Fibroblast of skin of right quadriceps (primary cell): ENCODE results near the gene LRRC4C.

Experiments used
- DNase-seq: peaks from one replicate; pipeline ENCODE4 v3.0.0-alpha.2; 2013

The LRRC4C gene

DNA sequence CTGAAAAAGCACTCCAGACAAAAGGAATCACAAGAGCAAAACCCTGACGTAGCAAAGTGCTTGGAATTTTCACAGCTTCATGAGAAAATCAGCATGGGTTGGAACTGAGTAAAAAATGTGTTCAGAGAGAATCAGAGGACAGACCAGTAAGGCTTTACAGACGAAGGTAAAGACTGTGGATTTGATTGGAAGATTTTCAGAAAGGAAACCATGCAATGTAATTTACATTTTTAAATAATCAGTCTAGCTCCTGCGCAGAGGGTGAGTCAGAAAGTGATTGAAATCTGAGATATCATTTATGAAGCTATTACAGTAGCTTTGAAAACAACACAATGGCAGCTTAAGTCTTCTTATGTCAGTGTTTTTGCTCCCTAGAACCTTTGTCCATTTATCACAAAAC lies 1122.3 kb downstream of the LRRC4C start:
- peak; percentile 38 for DNase-seq

DNA sequence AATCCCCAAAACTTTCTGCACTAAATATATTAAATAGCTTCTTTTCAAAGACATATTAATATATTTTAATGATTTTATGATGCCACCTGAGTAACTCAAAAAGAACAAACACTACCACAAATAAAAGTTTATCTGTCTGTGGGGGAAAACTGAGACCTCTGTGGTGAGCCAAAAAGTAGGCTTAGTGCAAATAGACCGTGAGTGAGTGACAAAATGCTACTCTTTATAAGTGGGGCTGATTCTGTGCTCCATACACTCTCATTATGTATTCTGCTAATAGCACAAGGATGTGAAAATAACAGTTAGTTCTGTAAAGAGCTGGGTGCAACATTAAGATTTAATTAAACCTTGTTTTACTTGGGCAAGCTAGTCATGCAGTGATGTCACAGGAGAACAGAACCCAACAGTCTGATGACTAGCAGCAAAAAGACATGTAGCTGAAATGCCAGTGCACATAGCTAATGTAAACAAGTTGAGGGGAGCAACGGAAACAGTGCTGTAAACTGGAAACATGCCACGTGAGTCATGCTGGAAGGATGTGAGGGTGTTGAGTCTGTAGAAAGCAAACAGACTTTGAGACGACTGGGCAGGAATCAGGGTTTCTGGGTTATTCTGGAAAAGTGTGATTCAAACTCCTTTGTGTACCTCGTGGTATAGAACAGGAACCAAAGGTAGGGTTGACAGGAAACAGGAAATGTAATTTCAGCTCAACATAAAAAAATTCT lies 1130.4 kb downstream of the LRRC4C start:
- peak; percentile 100 for DNase-seq

DNA sequence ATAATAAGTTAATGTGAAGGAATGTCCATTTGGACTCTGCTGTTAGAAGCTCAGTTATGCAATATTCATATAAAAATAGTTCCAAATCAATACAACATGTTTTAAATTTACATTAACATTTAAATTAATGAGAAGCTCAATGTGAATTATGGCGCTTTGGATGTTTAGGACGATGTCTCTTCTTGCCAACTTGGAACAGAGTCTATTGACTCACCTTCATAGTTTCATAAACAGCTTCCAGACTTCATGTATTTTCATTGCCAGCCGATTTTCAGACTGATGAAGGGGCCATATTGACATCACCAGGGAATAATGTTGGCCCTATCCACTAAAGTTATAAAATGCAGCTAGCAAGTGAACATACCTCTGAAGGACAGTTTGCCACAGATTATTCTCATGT lies 1136.2 kb downstream of the LRRC4C start:
- DNase-seq, result no peak

DNA sequence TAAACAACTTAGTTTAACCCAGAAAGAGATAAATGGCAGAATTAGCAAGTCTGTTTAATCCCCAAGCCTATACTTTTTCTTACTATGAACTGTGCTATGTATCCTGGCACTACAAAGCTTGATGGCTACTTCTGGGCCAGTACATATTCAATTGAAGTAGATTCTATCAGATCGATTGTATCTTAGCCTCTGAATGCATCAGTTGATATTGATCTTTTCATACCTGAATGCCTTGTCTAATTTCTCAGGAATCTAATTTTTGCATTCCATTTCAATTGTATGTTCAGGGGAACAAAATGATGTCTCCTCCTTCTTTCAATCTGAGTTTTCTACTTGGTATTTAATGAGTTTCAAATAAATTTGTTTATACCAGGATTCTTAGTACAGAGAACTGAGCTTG lies 1137.9 kb downstream of the LRRC4C start:
- no peak for DNase-seq

DNA sequence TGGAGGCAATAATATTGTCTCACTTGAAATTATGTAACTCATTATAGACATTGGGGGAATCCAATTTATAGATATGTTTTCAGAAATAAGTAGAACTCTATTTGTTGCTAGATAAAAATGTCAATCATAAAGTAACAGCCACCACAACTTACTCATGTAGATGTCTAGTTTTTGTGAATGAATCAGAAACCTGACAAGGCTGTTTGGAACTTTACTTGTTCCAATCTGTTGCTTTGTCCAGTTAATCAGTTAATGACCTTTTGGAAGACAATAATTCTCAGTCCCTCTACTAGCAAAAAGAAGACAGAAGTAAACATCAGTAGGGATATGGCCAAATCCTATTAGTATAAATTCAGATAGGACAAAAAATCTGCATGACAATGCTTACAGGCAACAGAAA lies 1143.3 kb downstream of the LRRC4C start:
- no peak for DNase-seq

DNA sequence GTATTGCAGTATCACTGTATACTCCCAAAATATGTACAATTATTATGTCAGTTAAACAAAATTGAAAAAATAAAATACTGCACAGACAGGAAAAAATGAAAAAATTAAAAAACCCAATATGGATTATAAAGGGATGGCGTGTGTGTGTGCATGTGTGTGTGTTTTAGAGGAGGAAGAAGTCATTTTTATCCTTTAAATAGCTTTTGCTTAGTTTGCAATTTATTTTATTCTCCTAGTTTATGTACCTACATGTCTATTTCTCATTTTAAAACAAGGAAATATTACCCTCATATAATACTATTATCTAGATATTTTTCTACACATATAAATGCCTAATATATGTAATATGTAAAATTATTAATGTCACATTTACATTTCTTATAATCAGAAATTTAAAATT lies 1144.3 kb downstream of the LRRC4C start:
- DNase-seq, result no peak

DNA sequence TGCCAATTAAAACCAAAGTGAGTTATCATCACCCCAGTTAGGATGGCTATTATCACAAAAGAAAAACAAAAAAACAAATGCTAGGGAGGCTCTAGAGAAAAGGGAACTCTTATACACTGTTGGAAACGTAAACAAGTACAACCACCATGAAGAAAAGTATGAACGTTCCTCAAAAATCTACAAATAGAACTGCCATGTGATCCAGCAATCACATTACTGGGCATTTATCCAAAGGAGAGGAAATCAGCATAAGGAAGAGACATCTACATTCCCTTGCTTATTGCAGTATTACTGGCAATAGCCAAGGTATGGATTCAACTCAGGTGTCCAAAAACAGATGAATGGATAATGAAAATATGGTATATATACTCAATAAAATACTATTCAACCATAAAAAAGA lies 1145.1 kb downstream of the LRRC4C start:
- DNase-seq, result no peak

DNA sequence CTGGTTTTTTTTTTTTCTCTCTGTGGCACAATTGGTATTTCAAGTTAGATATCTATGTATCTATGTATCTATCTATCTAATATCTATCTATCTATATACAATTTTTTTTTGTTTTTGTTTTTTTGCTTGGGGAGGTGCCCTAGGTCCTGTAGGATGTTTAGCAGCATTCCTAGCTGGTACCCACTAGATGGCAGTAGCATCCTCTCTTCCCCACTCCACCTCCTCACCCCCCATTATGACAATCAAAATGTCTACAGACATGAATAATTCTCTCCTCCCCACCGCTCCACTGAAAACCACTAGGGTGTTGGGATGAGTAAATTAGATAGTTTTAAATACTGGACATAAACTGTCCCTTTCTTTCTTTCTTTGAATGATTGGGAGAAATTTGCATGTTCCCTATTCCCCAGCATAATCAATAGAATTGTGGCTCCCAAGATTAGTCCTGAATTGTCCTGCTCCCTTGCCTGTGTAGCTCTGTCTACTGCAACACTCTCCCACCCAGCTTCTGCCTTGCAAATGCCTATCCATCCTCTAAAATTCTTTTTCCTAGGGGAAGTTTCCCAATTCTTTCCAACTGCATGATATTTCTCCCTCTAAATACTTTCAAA lies 1152.4 kb downstream of the LRRC4C start:
- peak; percentile 62 for DNase-seq

DNA sequence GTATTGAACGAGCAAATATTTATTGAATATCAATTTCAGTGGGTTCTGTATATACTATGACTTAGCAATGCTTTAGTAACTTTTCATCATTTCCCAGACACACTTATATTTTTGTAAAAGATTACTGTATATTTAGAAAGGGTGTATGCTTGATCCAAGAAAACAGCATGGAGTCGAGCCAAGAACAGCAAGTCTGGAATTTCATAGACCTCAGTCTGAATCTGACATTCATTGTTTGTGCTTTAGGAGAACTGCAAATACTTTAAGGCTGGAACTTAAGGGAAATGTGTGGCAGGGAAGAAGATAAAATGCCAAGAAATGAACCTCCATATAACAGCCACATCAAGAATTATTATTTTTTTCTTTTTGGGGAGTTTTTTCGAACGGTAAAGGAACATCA lies 1156.8 kb downstream of the LRRC4C start:
- peak; percentile 73 for DNase-seq

DNA sequence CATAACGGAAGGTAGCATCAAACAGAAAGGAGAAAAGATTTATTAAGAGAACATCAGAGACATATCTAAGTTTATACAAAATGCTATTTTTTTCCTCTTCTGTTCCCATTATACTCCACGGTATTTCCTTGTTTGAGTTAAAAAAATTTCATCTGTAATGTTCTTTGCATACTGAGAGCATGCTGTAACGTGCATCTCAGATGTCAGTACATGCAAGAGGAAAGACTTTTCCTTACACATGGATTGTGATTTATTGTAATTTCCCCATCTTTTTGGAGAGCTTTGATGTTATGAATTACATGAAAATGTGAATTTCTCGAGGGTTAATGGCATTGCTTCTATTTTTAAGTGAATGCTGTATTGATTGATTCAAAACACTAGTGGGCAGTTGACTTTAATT lies 1164.0 kb downstream of the LRRC4C start:
- no peak for DNase-seq

DNA sequence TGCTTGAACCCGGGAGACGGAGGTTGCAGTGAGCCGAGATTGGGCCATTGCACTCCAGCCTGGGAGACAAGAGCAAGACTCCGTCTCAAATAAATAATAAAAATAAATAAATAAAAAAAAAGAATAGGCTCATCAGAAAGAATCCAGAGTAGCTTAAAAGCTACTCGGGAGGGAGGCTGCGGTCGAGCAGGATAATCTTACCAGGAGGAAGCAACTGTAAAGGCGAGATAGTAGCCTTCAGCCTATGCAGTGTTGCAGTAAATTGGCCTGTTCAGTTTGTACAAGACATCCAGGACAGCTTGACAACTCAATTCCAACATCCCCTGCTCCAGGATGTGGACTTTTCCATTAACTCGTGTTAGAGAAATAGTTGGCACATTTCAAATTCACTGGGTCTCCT lies 1164.7 kb downstream of the LRRC4C start:
- no peak for DNase-seq

DNA sequence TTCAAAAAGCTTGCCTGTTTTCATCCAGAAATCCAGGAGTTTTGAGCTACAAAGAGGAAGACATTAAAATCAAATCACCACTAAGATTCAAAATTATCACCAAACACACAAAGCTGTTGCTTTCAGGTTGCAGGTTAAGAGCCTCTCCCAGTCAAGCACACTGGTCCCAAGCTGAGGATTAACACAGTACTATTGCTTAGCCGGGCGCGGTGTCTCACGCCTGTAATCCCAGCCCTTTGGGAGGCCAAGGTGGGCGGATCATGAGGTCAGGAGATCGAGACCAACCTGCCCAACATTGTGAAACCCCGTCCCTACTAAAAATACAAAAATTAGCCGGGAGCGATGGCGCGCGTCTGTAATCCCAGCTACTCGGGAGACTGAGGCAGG lies 1165.1 kb downstream of the LRRC4C start:
- DNase-seq, result no peak

DNA sequence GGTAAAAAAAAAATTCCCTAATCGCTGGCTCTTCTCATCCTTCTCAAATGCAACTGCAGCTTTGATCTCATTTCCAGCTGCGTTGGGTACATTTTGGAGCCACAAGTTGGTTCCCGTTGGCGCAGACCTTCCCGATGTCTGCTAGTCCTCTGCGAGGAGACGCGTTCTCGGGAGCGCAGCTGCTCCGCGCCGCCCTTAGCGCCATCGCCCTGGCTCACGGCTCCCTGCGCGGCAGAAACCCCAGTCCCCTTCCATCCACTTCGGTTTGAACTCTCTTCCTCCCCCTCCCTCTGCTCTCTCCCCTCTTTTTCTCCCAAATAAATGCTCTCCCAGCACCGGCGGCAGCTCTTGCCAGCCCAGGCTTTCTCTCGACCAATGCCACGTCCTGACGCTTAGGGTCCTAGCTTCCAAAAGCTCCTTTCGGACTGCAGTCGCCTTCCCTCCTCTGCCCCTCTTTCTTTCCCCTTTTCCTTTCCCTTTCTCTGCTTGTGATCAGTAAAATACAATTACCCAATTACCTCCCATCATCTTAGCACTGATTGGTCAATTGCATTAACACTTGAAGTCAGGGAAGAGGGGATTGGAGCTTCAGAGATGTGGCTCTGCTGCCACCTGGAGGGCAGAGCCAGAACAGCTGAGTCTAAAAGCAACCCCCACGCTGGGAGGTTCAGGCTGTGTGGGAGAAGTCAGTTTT lies 1165.7 kb downstream of the LRRC4C start:
- DNase-seq, result peak; percentile 92

DNA sequence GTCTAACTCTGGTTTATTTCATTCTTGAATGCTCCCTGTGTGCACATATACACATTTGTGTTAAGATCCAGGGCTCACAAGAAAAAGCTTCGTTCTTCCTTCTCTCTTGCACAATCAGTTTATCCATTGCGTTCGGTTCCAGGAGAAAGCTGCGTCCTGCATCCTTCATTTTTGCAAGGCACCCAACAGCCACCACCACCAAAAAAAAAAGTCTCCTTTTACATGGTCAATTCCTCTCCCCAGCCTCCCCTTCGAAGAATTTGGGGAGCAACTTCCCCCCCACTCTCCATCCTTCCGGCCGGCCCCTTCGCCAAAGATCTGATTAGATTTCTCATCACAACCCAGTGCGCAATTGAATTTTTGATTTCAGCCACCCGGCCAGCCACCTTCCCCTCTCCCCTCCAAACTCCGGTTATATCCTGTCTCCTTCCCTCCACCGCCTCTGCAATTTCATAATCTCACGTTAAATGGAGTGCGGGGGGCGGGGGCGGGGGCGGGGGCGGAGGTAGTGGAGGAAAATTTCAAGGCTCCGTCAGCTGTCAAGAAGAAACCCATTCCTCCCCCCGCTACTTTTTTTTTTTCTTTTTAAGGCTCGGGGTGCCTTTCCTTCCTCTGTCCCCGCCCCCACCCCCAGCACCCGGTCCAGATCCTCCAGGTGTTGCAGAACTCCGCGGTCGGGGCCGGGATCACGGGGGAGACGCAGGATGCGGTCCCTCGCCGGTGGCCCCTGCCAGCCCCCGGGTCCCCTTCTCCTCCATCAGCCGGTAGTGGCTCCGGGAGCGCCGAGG lies 1166.5 kb downstream of the LRRC4C start:
- DNase-seq, result no peak

DNA sequence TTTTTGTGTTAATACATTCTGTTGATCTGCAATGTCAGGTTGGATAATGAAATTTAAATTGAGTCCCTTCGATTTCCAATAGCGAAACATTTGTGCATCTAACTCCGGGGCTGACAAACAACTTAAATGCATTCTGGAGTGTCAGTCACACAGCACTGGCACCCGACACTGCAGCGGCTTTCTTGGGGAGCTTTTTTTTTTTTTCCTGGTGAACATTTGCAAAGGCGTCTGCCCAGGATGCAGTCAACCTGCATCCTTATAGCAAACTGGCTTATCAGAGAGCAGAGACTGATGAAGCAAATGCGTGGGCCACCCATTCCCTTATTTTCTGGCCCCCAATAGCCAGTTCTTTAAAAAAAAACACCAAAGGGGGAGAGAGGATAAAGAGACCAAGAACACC lies 1167.7 kb downstream of the LRRC4C start:
- DNase-seq, result no peak

DNA sequence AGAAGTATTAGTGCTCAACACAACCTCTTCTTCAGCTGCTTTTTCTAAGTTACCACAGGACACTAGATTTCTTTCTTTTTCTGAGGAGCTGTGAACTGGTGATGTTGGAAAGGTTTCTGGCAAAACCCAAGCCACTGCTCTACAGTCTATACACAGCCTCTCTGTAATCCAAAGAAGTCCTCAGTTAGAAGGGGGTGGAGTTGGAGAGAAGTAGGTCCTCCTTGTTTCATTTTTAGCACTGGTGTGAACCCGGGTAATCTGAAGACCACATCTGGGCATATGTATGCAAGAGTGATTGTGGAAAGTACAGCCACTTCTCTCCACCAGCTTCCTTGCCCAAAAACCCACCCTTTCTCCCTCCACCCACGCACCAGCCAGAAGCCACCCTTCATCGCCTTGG lies 1168.1 kb downstream of the LRRC4C start:
- DNase-seq, result no peak

DNA sequence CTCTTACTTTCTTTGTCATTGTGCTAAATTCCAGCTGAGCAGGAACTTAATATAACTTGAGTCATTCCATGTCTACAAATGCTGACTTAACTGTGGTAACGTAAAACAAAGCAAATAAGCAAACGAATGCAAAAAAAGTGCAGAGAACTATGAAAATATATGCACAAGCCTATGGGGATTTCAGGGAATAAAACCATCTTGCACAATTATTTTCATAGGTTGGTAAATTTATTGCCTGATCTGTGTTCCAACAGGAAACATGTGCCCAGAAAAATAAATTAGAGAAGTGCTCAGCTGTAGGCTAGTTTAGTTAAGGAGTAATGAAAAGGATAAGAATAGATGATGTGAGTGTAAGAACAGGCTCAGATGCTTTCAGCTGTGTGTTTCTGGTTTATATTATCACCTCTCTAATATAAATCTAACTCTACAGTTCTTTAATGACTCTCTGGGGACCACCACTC lies 1169.3 kb downstream of the LRRC4C start:
- DNase-seq, result peak; percentile 76

DNA sequence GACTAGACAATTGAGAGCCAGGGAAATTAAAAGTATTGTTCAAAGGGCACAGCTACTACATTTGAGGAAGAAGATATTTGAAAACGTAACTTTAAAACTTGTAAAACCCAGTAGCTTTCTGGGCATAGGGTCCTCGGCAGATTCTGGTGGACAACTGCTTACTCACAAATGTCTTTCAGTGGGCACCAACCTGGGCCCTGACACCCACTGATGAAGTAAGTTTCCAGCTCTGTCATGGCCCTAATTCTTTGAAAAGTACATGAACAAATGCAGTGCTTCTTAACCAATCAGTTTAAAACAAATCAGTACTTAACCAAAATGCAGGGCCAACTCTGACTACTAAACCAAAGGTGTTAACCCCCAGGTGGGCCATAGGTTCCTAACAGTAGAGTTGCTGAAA lies 1170.1 kb downstream of the LRRC4C start:
- DNase-seq, result no peak

DNA sequence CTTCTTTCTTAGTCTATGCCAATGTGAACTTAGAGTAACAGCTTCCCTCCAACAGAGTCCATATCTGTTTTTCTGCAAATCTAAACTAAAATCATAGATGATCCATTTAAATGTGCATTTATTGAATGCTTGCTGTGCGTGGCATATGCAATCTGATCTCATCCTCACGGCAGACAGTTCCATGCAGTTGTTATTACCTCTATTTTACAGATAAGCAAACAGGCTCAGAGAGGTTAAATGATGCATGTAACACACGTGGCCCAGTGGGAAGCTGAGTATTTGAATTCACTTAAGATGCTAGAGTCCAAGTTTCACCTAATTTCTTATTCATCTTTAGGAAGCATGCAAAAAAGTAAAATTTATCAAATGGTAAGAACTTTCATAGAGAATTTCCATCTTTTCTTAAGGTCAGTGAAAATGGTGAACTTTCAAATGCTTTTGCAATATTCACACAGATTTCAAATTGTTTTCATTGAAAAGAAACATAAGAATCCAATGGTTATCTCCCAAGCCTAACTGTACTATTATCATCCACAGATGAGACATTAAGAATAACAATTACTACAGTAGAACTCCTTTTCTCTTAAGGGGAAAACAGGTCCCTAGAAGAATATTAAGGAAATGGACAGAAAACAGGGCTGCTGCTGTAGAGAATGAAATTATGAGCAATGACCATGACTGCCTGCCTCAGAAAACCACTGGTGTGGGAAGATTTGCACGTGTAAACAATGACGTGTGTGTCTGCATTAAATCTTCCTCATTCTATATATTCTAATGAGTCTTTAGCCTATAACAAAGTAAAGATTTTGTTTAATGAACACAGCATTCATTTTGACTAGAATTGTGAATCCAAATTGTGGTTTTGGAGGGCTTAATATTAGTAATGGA lies 1171.3 kb downstream of the LRRC4C start:
- DNase-seq, result no peak

DNA sequence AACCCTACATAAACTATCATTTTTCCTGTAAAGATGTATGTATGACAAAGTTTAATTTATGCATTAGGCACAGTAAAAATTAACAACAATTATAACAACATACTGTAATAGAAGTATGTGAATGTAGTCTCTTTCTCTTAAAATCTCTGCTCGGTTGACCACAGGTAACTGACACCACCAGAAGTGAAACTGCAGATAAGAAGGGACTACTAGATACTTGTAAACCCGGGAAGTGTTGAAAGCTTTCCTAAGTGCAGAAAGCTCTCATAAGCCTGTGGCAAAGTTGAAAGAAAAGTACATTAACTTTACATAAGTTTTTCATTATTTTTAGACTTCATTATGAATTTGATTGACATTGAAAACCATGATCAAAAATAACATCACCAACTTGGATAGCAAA lies 1173.3 kb downstream of the LRRC4C start:
- no peak for DNase-seq

DNA sequence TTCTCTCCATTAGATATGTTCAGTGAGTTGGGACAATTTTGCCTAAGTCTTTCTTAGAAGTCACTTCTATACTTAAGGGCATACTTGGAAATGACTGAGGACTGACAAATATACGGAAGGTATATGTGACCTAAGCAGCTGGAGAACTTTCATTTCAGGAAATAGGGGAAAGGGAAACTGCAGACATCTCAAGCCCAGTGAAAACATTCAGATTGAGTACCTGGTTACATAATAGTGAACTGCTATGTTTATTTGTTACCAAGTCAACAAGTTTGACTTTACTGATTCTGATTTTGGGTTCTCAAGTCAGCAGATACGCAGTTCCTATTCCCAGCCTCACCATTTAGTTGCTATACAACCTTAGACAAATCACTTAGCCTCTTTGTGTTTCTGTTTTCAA lies 1173.9 kb downstream of the LRRC4C start:
- DNase-seq, result no peak

DNA sequence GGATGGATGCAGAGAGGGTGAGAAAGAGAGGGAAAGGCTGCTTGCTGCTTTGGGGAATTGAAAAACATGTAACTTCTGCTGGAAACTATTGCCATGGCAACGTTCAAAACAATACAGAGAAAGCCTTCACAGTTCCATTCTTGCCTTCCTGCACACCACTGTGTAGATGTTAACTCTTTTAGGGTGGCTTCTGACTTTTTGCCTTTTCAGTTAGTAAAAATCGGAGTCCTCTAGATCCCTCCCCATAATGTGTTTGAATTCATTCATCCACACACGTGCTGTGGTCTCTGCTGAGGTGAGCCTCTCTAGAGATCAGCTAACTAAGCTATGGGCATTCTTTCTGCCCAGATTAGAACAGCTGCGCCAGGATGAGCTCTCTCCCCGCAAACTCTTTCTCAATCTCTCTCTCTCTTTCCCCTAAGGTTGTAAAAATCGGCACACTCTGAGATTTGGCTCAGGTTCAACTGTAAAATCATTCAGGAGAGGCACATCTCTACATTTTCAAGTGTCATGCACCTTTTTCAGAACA lies 1178.3 kb downstream of the LRRC4C start:
- DNase-seq, result no peak
